ENCODE measurements around the gene SNAI3.

- TF ChIP-seq TAF1 (IDR thresholded peaks at IDR 0.05; ENCODE audit: low read depth) (no peak), SMC3 (conservative IDR thresholded peaks at IDR 0.05; ENCODE audit: poor library complexity) (no peak), POLR2AphosphoS5 (IDR thresholded peaks at IDR 0.05) (no peak), EZH2 (IDR thresholded peaks at IDR 0.05; ENCODE audit: borderline replicate concordance, insufficient read depth, low read length, poor library complexity, severe bottlenecking) (no peak), EP300 (conservative IDR thresholded peaks at IDR 0.05; ENCODE audit: poor library complexity, severe bottlenecking) (no peak), RAD21 (conservative IDR thresholded peaks at IDR 0.05) (no peak)
- TF ChIP-seq, protein P1, sequence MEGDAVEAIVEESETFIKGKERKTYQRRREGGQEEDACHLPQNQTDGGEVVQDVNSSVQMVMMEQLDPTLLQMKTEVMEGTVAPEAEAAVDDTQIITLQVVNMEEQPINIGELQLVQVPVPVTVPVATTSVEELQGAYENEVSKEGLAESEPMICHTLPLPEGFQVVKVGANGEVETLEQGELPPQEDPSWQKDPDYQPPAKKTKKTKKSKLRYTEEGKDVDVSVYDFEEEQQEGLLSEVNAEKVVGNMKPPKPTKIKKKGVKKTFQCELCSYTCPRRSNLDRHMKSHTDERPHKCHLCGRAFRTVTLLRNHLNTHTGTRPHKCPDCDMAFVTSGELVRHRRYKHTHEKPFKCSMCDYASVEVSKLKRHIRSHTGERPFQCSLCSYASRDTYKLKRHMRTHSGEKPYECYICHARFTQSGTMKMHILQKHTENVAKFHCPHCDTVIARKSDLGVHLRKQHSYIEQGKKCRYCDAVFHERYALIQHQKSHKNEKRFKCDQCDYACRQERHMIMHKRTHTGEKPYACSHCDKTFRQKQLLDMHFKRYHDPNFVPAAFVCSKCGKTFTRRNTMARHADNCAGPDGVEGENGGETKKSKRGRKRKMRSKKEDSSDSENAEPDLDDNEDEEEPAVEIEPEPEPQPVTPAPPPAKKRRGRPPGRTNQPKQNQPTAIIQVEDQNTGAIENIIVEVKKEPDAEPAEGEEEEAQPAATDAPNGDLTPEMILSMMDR (IDR thresholded peaks at IDR 0.05; ENCODE audit: poor library complexity, severe bottlenecking): no peak
Measured at GRCh38 chr16:88687676-88688012, 1.3 kb upstream of the SNAI3 start.
